Hypothalamus (tissue), 51 donors: ENCODE results near the gene IER5L.

Experiments
- DNase-seq, 51 donors: peaks; one replicate each; lab custom pipeline; 2025; lab: John Stamatoyannopoulos, UW

The IER5L gene

DNA sequence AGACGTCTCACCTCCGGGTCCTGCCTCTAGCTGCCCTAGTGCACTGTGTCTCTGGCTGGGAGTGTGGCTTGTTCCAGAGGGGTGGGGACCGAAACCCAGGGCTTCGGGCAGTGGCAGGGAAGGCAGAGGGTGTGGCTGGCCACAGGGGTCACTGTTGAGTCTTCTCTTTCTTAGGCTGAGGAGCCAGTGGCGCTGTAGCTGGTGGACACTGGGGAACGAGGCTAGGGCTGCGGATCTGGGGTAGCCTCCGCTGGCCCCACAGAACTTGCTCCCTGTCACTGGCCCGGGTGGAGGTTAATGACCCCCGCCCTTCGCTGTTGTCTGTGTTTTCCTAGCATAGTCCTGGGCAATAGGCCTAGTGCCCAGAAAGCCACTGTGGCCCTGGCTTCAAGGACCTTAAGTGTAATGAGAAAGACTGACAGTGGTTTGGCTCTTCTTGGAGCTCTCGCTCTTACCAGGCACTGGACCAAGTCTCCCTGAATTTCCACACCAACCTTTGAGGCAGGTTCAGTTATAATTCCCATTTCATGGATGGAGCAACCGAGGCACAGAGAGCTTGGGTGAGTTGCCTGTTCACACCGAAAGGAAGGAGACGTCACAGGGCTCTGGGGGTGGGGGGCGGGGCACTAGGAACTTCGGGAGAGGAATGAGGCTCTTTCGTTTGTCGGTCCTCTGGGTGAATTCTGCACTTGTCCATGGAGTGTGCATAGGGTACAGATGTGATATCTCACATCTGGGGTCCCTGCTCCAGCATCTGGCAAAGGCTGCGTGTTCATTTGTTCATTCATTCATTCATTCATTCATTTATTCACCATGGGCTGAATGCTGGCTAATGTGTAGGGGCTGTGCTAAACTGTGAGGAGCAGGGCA lies 4.8 kb upstream of the IER5L start:
- no peak for DNase-seq

DNA sequence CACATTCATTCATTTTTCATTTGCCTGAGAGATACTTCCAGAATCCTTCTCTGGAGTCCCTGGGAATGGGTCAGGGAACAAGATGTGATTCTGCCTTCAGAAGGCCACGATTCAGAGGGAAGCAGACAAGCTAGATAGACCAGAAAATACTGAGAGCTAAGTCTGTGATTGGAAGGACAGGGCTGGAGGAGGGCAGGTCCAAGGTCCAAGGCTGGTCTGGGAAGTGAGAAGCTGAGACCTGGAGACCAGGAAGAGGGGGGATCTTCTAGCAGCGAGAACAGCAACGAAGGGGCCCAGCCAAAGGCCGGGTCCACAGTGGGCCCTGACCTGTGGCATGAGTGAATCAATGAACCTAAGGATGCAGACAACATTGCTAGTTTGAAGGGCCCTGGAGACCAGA lies 4.1 kb upstream of the IER5L start:
- no peak for DNase-seq

GRCh38 chr9:129181246-129181645 lies 3.2 kb upstream of the IER5L start:
- no peak for DNase-seq

DNA sequence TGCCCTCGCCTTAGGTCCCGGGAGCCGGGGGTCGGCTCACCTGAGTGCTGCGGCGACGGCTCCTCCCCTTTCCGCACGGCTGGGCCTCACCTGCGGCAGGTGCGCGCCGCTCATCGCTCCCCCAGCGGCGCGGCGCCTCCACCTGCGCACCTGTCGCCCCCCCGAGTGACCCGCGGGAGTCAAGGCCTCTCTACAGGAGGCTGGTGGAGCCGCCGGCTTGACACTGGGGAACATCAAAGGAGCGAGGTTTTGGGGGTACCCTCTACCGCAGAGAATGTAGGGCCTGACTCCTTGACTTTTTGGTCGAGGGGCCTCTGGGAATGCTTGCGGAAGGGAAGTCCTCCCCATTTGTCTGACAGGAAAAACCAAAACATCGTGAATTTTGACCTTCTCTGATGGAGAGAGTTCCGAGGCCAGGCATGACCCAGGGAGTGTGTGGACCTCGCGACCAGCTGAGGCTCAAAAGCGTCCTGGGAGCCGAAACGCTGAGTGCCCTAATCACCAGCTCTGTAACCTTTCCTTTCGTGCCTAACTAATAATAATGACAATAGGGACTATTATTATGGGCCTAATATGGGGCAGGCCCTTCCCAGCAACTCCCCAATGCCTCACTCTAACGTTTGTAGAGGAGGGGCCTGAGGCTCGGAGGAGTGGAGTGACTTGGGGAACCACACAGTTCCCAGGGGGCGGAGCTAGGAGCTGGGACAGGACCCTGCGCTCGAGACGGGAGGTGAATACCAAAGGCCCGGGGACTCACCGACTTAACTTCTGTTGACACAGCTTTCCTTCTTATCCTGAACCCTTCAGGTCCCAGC lies 714 bp upstream of the IER5L start:
- no peak for DNase-seq

DNA sequence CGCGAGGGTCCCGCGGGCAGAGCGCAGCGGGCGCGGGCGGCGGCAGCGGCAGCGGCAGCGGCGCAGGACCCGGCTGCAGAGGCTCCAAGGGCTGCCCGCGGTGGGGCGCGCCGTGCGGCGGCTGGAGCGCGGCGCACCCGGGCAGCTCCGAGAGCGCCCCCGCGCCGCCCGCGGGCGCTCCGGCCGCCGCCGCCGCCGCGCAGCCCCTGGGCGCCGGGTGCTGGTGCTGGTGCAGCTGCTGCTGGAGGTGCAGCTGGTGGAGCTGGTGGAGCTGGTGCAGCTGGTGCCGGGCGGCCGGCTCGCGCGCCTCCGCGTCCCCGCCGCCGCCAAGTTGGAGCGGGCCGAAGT lies 644 bp downstream of the IER5L start:
- peak in 5 of 51 donors; percentile 54 to 61 (median 58) for DNase-seq

- DNase-seq = peak in 21 of 51 donors; percentile 10 to 63 (median 30)
These were observed 1.2 kb downstream of the IER5L start for GRCh38 chr9:129176701-129177442.

GRCh38 chr9:129175825-129176633 lies 2.0 kb downstream of the IER5L start:
- DNase-seq = peak in 47 of 51 donors; percentile 13 to 86 (median 57)

GRCh38 chr9:129175515-129175824 lies 2.6 kb downstream of the IER5L start:
- peak in 1 of 51 donors; percentile 52 for DNase-seq

- DNase-seq = peak in 42 of 51 donors; percentile 25 to 77 (median 56)
These were observed 3.1 kb downstream of the IER5L start for GRCh38 chr9:129174724-129175514.

DNA sequence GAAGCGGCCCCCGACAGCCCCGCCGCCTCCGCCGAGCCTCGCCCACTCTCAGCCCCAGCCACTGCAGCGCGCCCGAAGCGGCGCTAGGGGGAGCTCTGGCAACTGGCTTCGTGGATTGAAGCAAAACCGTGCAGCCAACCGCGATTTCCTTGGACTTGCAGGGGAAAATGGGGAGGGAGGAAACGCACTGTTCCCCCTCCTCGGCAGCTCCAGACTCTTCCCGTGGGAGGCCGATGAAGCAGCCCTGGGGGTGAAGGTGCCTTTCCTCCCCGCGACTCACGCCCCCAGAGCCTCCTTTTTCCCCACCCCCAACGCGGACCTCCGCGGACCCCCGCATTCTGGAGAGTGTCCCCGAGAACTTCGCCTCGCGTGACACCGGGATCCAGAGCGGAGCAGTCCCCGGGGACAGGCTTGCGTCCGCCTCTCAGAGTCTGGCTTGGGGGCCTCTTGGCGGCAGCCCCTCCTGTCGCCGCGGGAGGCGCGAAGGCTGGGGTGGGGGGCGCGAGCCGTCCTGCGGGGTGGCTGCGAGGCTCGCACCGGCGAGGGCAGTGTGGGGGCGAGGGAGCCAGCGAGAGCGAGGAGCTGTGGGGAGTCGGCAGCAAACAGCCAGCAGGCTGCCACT lies 3.8 kb downstream of the IER5L start:
- DNase-seq = peak in 50 of 51 donors; percentile 32 to 86 (median 76)

- peak in 1 of 51 donors; percentile 38 for DNase-seq
These were observed 4.6 kb downstream of the IER5L start for GRCh38 chr9:129173296-129174101.

DNA sequence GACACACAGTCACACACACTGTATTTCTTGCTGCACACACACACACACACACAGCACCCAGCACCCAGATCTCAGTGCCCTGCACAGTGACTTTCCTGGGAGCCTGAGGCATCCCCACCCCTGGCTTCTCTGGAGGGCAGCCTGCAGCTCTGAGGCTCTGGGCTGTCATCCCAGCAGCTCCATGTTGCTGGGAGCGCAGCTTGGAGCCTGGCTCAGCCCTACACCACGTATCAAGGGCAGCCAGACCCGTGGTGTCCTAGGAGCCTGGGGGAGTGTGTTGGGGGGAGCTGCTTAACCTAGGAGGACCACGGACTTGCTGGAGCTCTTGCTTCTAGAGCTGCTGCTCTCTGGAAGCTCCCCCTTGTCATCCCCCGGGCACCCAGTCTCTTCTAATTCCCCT lies 5.2 kb downstream of the IER5L start:
- DNase-seq = peak in 27 of 51 donors; percentile 15 to 71 (median 43)

GRCh38 chr9:129171993-129172751 lies 5.9 kb downstream of the IER5L start:
- DNase-seq = no peak

GRCh38 chr9:129170229-129170628 lies 7.8 kb downstream of the IER5L start:
- no peak for DNase-seq

DNA sequence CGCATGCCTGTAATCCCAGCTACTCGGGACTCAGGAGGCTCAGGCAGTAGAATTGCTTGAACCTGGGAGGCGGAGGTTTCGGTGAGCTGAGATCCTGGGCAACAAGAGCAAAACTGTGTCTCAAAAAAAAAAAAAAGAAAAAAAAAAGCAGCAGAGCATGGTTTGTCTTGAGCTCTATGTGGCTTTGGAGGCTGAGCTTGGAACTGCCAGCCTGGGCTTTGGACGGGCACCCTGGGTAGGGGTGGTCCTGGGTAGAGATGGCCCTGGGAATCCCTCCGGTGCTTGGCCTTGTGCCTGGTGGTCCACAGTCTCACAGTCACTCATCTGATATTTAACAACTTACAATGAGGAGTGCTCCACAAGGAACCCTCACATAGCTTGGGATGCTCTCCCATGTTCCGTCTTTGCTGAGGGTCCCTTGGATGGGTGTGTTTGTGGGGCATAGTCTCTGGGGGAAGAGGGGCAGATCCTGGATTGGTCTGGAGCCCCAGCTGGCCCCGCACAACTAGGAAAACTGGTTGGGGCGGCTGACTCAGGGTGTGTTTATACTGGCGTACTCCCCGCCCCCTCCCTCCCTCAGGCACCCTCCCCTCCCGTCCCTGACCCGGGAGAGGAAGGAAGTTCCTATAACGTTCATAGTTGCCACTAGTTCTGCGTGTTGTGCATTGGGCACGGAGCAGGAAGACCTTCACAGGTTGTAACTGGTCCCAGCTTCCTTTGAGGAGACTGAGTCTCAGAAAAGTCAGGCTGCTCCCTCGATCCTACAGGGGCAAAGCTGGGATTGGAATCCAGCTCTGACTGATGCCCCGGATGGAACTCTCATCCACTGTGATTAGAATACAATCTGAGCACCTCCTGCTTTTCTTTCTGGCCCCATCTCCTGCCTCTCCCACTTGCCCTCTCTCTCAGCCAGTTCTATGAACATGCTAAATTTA lies 11.2 kb downstream of the IER5L start:
- DNase-seq = peak in 9 of 51 donors; percentile 7 to 55 (median 17)

DNA sequence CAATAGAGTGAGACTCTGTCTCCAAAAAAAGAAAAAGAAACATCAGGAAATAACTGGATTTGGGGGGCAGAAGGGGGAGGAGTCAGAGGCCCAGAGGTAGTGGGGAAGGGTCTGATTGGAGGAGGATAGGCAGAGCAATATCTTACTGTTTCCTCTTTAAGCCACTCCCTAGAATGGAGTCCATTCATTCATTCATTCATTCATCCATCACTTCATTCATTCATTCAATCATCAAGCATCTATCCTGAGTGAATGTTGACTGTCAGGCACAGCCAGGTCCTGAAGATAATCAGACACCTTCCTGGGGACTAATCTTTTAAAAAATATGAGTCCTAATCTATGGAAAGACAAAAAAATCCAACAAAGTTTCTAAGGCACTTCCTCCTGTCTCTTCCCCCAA lies 12.9 kb downstream of the IER5L start:
- no peak for DNase-seq
